D721Med (cell line): ENCODE results near the gene PTPRR.

Experiments
- DNase-seq: peaks from one replicate; pipeline ENCODE4 v3.0.0; 2011; ENCODE audit warnings: low spot score; ENCODE audit not compliant: insufficient read length
- FAIRE-seq: peaks from 2 replicates; lab custom pipeline; 2011; peaks lifted over from hg19 to GRCh38; lab: Jason Lieb, UNC
- TF ChIP-seq, protein P1 (sequence below): IDR thresholded peaks from 2 replicates; pipeline ENCODE4 v1.5.1; 2012; ENCODE audit warnings: mild to moderate bottlenecking, control low read depth; ENCODE audit not compliant: insufficient read depth; ENCODE audit errors: missing control alignments

Gene PTPRR

DNA sequence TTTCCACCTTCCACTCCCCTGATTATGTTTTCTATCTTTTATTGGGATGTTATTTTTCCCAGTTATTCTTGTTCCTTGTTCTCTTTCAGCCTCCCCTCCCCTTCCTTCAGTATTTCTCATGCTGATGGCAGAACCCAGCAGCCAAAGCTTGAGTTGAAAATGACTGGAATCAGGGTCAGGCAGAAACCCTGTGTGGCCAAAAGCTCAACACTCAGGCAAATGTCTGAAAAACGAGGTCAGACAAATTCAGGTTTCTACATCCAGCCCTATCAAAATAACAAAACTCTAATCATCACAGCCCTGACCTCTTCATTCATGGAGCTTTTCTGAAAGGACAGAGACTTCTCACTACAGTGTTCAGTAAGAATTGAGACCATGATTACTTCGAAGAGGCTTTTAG lies 134.6 kb downstream of the PTPRR start:
- FAIRE-seq, result no peak
- TF ChIP-seq, protein P1, sequence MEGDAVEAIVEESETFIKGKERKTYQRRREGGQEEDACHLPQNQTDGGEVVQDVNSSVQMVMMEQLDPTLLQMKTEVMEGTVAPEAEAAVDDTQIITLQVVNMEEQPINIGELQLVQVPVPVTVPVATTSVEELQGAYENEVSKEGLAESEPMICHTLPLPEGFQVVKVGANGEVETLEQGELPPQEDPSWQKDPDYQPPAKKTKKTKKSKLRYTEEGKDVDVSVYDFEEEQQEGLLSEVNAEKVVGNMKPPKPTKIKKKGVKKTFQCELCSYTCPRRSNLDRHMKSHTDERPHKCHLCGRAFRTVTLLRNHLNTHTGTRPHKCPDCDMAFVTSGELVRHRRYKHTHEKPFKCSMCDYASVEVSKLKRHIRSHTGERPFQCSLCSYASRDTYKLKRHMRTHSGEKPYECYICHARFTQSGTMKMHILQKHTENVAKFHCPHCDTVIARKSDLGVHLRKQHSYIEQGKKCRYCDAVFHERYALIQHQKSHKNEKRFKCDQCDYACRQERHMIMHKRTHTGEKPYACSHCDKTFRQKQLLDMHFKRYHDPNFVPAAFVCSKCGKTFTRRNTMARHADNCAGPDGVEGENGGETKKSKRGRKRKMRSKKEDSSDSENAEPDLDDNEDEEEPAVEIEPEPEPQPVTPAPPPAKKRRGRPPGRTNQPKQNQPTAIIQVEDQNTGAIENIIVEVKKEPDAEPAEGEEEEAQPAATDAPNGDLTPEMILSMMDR, result no peak
- DNase-seq, result no peak

DNA sequence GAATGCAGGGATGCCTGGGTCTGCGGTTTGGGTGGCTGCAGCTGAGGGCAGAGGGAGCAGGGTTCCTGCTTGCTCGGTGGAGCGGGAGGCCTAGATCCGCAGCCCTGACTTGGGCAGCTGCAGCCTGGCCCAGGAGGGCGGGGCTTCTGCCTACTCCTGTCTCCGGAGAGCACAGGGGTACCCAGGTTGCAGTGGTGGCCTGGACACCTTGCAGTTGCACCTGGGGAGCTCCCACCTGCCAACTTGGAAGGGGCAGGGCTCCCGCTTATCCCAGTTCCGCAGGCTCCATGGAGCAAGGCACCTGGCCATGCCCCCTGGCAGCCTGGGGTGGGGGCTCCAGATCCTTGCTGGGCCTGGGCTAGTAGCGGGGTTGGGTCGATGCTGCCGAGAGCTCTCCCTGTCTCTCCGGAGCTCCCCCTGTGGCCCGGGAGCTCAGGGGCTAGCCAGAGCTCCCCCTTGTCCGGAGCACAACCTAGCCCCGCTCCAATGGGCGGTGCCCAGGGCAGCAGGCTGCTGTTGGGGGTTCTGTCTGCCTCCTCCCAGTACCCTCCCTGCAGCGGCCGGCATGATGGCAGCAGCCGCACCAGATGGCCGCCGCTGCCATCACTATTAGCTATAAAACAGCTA lies 136.4 kb downstream of the PTPRR start:
- TF ChIP-seq, protein P1, result no peak
- DNase-seq, result no peak
- FAIRE-seq, result no peak

DNA sequence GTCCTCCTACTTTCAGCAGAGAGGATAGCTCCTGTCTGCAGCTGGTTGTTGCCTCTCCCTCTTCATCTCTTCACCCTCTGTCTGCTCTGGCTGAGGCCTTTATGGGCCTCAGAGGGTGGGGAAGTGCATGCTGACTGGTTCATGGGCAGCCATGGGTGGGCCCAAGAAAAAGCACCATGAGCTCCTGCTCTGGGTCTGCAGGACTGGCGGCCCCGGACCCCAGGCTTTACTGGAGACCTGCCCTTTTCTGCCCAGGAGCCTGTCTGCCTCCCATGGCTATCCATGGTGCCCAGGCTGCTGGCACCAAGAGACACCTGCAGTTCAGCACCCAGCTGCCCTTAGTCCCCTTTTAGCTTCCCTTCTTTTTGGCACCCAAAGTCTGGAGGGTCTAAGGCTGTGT lies 137.1 kb downstream of the PTPRR start:
- DNase-seq (no peak), FAIRE-seq (no peak)
- TF ChIP-seq, protein P1, result no peak

DNA sequence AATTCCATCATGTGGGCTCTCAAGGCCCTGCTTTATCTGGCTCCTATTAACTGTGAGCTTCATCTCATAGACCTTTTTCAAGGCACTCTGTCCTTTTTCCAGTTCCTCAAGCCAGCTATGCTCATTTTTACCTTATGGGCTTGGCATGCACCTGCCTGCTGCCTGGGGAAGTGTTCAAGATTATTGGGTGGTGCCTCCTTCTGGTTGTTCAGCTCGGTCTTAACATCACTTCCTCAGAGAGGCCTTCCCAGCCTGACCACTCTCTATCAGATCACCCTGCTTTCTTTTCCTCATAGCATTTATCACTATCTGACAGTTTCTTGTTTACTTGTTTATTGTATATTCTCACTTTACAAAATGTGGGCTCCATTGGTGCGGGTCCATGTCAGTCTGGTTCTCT lies 141.3 kb downstream of the PTPRR start:
- FAIRE-seq, result no peak
- DNase-seq, result no peak
- TF ChIP-seq, protein P1, result no peak

DNA sequence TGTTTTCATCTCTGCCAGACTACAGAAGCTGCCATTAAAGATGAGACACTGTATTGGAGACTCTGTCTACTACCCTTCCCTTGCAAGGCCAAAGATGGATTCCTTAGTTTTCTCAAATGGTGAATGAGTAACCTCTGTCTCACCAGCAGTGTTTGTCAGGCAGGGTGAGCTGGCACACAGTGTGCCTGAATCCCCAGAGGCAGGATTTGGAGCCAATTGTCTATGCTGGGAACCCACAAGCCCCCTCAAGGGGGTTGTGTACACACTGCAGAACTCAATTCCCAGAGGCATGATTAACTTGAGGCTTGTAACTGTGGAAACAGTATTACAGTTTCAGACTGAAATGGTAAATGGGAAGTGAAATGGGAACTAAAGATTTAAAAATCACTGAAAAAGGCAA lies 146.5 kb downstream of the PTPRR start:
- no peak for FAIRE-seq
- TF ChIP-seq, protein P1, result no peak
- no peak for DNase-seq

DNA sequence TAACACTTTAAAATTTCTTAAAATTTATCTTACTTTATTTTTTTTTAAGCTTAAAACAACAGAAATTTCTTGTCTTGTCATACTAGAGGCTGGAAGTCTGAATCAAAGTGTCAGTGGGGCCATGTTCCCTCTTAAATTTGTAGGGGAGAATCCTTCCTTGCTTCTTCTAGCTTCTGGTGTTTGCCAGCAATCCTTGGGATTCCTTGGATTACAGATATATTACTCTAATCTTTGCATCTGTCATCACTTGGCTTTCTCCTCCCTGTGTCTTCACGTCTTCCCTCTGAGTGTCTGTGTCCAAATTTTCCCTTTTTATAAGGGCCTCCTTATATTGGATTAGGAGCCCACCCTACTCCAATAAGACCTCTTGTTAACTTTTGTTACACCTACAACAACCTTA lies 147.7 kb downstream of the PTPRR start:
- DNase-seq (no peak), FAIRE-seq (no peak)
- TF ChIP-seq, protein P1, result no peak

DNA sequence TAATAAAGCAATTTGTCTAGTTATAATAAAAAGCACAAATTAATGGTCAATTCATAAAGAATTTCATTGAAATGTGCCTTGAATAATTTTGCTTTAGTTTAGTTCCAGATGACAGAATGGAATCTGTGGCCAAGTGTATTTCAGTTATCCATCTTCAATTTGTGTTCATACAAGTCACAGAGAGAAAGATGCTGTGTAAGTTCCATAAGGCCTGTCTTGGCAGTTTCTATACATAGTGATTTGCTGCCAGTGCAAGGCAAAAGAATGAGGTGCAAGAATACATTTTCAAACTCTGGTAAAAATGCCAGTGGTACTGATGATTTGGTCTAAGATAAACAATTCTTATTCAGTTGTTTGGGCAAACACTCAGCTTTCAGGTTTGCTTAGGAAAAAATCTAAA lies 149.0 kb downstream of the PTPRR start:
- DNase-seq, result no peak
- no peak for FAIRE-seq
- TF ChIP-seq, protein P1, result no peak
